MM.1S (cell line): ENCODE results near the gene GCNT2.

ENCODE experiments used
- DNase-seq: peaks from one replicate; pipeline ENCODE4 v3.0.0-alpha.2; 2015
- H2AFZ ChIP-seq: fragments of 300-600 bp; sonication (generic); 2 replicates; pipeline ENCODE4 v1.6.0; 2016; ENCODE audit warnings: antibody characterized with exemption, low read length
- H3F3A ChIP-seq: fragments of 300-600 bp; sonication (generic); 2 replicates; pipeline ENCODE4 v1.6.1; 2016; ENCODE audit warnings: mild to moderate bottlenecking, antibody characterized with exemption, low read length, moderate library complexity, mixed read lengths; ENCODE audit not compliant: insufficient read depth
- H3K27ac ChIP-seq: fragments of 300-600 bp; sonication (generic); 2 replicates; pipeline ENCODE4 v1.5.1; 2016; ENCODE audit warnings: mild to moderate bottlenecking, low read length
- H3K27me3 ChIP-seq: fragments of 300-600 bp; sonication (generic); replicated peaks from 2 replicates; pipeline ENCODE4 v1.6.0; 2016; ENCODE audit warnings: low read length; ENCODE audit not compliant: insufficient read depth
- H3K36me3 ChIP-seq: fragments of 300-600 bp; sonication (generic); replicated peaks from 2 replicates; pipeline ENCODE4 v1.6.1; 2016; ENCODE audit warnings: mild to moderate bottlenecking, low read length, mixed read lengths; ENCODE audit not compliant: insufficient read depth
- H3K4me1 ChIP-seq: fragments of 300-600 bp; sonication (generic); 2 replicates; pipeline ENCODE4 v1.6.1; 2016; ENCODE audit warnings: low read length, mixed read lengths
- H3K4me2 ChIP-seq: fragments of 300-600 bp; sonication (generic); 2 replicates; pipeline ENCODE4 v1.6.0; 2016; ENCODE audit warnings: low read depth, low read length
- H3K4me3 ChIP-seq: fragments of 300-600 bp; sonication (generic); 2 replicates; pipeline ENCODE4 v1.5.1; 2016; ENCODE audit warnings: low read length, mixed read lengths
- H3K79me2 ChIP-seq: fragments of 300-600 bp; sonication (generic); 2 replicates; pipeline ENCODE4 v1.6.1; 2016; ENCODE audit warnings: mixed run types, low read length, mixed read lengths
- H3K9ac ChIP-seq: fragments of 300-600 bp; sonication (generic); 2 replicates; pipeline ENCODE4 v1.6.1; 2016; ENCODE audit warnings: low read length, mixed read lengths
- H3K9me2 ChIP-seq: fragments of 300-600 bp; sonication (generic); replicated peaks from 2 replicates; pipeline ENCODE4 v1.6.1; 2016; ENCODE audit warnings: mild to moderate bottlenecking, low read length, mixed read lengths; ENCODE audit not compliant: insufficient read depth
- H3K9me3 ChIP-seq: fragments of 300-600 bp; sonication (generic); replicated peaks from 2 replicates; pipeline ENCODE4 v1.6.1; 2016; ENCODE audit warnings: mild to moderate bottlenecking, low read length, mixed read lengths; ENCODE audit not compliant: insufficient read depth
- H4K20me1 ChIP-seq: fragments of 300-600 bp; sonication (generic); 2 replicates; pipeline ENCODE4 v1.6.1; 2016; ENCODE audit warnings: mild to moderate bottlenecking, low read length, moderate library complexity, mixed read lengths; ENCODE audit not compliant: insufficient read depth
- EZH2 ChIP-seq: fragments of 300-600 bp; sonication (generic); optimal IDR thresholded peaks from 2 replicates; pipeline ENCODE3; 2017; ENCODE audit warnings: low read depth, mild to moderate bottlenecking, antibody characterized with exemption, low read length, mixed read lengths
- EZH2phosphoT487 ChIP-seq: fragments of 300-600 bp; sonication (generic); IDR thresholded peaks from 2 replicates; pipeline ENCODE4 v1.6.1; 2018; ENCODE audit warnings: antibody characterized with exemption, low read length
- TF ChIP-seq, protein P1 (sequence below): fragments of 300-600 bp; sonication (generic); IDR thresholded peaks from 2 replicates; pipeline ENCODE4 v1.5.1; 2016; ENCODE audit warnings: antibody characterized with exemption, low read length, mixed read lengths

Gene GCNT2

DNA sequence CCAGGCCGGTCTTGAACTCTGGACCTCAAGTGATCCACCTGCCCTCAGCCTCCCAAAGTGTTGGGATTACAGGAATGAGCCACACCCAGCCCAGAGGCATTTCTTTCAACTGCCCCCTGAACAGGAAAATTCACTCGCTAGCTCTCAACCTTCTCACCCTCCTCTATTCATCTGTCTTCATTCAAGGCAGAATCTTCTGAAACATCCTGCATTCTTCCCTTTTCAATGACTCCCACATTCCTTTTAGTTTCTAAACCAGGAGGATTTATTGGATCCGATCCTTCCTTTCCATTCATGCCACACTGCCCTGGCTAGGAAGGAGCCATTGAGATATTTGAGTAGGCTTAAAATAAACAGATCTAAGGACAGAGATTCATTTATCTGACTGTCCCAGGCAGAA is 120.4 kb downstream of the GCNT2 start:
- no peak for DNase-seq
- no peaks in the 10 kb centered on the region for H3K36me3 ChIP-seq
- no peak overlapping the region for H2AFZ ChIP-seq
- no peaks in the 10 kb centered on the region for H3K27me3 ChIP-seq
- H3K79me2 ChIP-seq, result no peaks in the 10 kb centered on the region
- H3K4me1 ChIP-seq, result peaks cover 8% of the 10 kb centered on the region; the same call in 1 of the 2 replicates
- H3K4me2 ChIP-seq, result no peak overlapping the region
- H3K9me3 ChIP-seq, result no peaks in the 10 kb centered on the region
- H3K27ac ChIP-seq, result no peak overlapping the region
- no peak overlapping the region for H3K4me3 ChIP-seq
- H3F3A ChIP-seq, result 0 out of 2 replicates have a peak, but pooled peaks cover 3% of the 10 kb centered on the region
- TF ChIP-seq EZH2phosphoT487, result no peak
- TF ChIP-seq EZH2, result no peak
- TF ChIP-seq, protein P1, sequence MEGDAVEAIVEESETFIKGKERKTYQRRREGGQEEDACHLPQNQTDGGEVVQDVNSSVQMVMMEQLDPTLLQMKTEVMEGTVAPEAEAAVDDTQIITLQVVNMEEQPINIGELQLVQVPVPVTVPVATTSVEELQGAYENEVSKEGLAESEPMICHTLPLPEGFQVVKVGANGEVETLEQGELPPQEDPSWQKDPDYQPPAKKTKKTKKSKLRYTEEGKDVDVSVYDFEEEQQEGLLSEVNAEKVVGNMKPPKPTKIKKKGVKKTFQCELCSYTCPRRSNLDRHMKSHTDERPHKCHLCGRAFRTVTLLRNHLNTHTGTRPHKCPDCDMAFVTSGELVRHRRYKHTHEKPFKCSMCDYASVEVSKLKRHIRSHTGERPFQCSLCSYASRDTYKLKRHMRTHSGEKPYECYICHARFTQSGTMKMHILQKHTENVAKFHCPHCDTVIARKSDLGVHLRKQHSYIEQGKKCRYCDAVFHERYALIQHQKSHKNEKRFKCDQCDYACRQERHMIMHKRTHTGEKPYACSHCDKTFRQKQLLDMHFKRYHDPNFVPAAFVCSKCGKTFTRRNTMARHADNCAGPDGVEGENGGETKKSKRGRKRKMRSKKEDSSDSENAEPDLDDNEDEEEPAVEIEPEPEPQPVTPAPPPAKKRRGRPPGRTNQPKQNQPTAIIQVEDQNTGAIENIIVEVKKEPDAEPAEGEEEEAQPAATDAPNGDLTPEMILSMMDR, result no peak
- H3K9me2 ChIP-seq, result no peaks in the 10 kb centered on the region
- H3K9ac ChIP-seq, result no peak overlapping the region
- H4K20me1 ChIP-seq, result no peaks in the 10 kb centered on the region

DNA sequence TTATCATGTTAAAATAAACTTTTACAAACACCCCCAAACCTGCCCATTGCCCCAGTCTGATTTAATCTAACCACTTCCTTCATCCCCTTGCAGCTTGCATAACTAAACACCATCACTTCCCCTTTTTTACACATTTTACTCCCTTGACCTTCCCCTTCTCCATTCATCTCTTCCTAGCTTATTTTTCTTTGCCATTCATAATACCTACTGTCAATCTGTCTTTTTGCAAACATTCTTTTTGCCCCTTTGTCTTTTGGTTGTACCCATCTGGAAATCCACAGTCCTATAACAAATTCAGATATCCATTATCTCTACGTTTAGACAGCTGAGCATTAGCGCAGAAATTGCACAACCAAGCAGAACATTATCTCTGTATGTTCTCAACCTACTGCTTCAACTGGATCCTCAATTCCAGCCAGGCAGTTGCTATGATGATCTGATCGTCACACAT is 122.1 kb downstream of the GCNT2 start:
- no peaks in the 10 kb centered on the region for H3K9me2 ChIP-seq
- H3F3A ChIP-seq, result 0 out of 2 replicates have a peak, but pooled peaks cover 3% of the 10 kb centered on the region
- H3K4me1 ChIP-seq, result peaks cover 8% of the 10 kb centered on the region; the same call in 1 of the 2 replicates
- H2AFZ ChIP-seq, result no peak overlapping the region
- no peak overlapping the region for H3K4me2 ChIP-seq
- DNase-seq, result no peak
- no peak for TF ChIP-seq EZH2
- TF ChIP-seq, protein P1, result no peak
- no peak for TF ChIP-seq EZH2phosphoT487
- no peak overlapping the region for H3K27ac ChIP-seq
- H3K36me3 ChIP-seq, result no peaks in the 10 kb centered on the region
- no peak overlapping the region for H3K9ac ChIP-seq
- H3K79me2 ChIP-seq, result no peaks in the 10 kb centered on the region
- H4K20me1 ChIP-seq, result no peaks in the 10 kb centered on the region
- H3K4me3 ChIP-seq, result no peak overlapping the region
- no peaks in the 10 kb centered on the region for H3K9me3 ChIP-seq
- no peaks in the 10 kb centered on the region for H3K27me3 ChIP-seq

DNA sequence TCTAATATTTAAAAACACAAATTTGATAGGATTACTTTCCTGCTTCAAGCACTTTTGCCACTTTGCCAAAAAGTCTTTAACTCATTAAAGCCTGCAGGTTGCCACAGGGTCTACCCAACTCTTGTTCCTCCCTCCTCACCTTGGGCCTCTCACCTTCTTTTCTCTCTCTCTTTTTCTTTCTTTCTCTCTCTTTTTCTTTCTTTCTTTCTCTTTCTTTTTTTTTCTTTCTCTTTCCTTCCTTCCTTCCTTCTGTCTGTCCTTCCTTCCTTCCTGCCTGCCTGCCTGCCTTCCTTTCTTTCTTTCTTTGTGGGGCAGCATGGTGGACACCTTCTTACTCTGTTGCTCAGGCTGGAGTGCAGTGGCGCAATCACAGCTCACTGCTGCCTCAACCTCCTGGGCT is 123.1 kb downstream of the GCNT2 start:
- peaks cover 8% of the 10 kb centered on the region; the same call in 1 of the 2 replicates for H3K4me1 ChIP-seq
- no peak overlapping the region for H2AFZ ChIP-seq
- TF ChIP-seq, protein P1, result no peak

More for the DNA sequence above, 123.1 kb downstream of the GCNT2 start:
- H3K27me3 ChIP-seq, result no peaks in the 10 kb centered on the region
- no peaks in the 10 kb centered on the region for H3K9me3 ChIP-seq
- H3K36me3 ChIP-seq, result no peaks in the 10 kb centered on the region
- H3K4me3 ChIP-seq, result no peak overlapping the region
- 0 out of 2 replicates have a peak, but pooled peaks cover 3% of the 10 kb centered on the region for H3F3A ChIP-seq
- no peaks in the 10 kb centered on the region for H3K79me2 ChIP-seq
- no peaks in the 10 kb centered on the region for H4K20me1 ChIP-seq
- no peak overlapping the region for H3K9ac ChIP-seq
- H3K4me2 ChIP-seq, result no peak overlapping the region
- no peaks in the 10 kb centered on the region for H3K9me2 ChIP-seq
- no peak for DNase-seq
- H3K27ac ChIP-seq, result no peak overlapping the region
